ENCODE measurements around the gene NTHL1. TPM values are rescaled to one million over a fixed set of nuclear protein-coding genes. Genes with fewer than 3 reads are reported as not detected.

The NTHL1 gene
- total RNA-seq, 1 experiment from 2014 or later: 157 TPM

DNA sequence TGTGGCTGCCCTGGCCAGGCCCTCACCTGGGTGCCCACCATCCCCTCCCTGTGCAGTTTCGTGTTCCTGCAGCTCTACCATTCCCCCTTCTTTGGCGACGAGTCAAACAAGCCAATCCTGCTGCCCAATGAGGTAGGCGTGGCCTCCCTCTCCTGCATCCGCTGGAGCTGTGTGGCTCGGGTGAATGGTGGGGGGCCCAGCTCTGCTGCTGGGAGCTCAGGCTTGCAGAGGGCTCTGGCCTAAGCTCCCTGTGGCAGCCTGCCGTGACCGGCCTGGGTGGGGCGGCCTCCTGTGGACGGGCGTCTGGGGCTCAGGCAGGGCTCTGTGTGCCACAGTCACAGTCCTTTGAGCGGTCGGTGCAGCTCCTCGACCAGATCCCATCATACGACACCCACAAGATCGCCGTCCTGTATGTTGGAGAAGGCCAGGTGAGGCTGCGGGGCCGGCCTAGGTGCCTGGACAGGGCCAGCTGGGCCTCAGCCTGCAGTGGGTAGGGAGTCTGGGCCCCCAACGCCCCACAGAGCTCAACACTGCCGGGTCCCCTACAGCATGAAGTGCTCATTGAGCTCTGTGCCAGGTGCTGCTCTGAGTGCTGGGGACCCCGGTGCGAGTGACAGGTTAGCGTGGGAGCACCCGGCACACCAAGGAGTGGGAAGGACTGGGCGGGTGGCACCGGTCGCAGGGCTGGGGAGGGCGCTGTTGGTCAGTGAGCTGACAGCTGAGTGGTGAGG, 37.4 kb upstream of the NTHL1 start:
- no peak for DNase-seq (ENCODE audit: low spot score)

DNA sequence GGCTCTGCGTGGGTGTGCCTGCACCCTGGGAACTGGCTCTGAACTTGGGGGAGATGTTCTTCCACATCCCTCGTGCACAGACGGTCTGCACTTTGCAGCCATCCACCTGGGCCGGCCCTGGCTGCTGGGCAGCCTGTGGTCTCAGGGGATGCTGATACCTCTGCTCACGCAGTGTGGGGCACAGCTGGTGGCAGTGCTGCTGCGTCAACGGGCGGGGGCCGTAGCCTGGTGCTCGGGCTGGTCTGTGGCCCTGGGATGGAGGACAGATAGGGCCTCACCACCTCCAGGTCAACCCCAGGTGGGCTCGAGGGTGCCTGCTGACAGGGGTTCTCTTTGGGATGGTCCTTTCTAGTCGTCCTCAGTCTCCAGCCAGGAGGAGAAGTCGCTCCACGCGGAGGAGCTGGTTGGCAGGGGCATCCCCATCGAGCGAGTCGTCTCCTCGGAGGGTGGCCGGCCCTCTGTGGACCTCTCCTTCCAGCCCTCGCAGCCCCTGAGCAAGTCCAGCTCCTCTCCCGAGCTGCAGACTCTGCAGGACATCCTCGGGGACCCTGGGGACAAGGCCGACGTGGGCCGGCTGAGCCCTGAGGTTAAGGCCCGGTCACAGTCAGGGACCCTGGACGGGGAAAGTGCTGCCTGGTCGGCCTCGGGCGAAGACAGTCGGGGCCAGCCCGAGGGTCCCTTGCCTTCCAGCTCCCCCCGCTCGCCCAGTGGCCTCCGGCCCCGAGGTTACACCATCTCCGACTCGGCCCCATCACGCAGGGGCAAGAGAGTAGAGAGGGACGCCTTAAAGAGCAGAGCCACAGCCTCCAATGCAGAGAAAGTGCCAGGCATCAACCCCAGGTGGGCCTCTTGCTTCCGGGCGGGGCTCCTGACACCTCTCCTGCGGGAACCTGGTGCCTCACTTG, 36.5 kb upstream of the NTHL1 start:
- DNase-seq (ENCODE audit: low spot score): no peak

DNA sequence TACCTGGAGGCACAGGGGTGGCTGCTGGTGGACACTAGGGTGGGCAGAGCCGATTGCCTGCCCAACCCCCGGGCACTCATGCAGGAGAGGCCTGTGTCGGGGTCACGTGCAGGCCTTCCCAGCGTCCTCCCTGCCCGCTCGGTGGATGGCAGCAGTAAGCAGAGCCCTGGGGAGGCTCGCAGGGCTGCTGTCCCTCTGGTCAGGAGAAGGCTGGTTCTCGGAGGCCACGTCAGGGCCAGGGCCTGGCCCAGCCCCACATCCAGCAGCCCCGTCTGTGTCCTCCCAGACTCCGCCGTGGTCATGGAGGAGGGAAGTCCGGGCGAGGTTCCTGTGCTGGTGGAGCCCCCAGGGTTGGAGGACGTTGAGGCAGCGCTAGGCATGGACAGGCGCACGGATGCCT, 35.8 kb upstream of the NTHL1 start:
- no peak for DNase-seq (ENCODE audit: low spot score)

DNA sequence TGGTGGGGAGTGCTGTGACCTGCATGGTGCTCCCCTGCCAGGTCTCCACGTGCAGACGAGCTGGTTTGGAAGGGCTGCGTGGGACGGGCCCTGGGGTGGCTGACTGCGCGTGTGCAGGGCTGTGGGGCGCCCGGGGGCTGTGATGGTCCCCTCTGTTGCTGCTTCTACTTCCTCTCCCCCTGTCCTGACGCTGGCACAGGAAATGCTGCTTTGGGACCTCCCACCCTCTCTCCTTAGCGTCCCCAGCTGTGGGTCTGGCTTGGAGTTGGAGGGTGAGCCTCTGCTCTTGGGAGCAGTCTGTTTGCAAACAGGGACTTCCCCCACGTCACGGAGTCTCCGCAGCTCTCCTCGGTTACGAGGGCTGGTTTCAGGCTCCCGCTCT, 35.3 kb upstream of the NTHL1 start:
- DNase-seq (ENCODE audit: low spot score): no peak

DNA sequence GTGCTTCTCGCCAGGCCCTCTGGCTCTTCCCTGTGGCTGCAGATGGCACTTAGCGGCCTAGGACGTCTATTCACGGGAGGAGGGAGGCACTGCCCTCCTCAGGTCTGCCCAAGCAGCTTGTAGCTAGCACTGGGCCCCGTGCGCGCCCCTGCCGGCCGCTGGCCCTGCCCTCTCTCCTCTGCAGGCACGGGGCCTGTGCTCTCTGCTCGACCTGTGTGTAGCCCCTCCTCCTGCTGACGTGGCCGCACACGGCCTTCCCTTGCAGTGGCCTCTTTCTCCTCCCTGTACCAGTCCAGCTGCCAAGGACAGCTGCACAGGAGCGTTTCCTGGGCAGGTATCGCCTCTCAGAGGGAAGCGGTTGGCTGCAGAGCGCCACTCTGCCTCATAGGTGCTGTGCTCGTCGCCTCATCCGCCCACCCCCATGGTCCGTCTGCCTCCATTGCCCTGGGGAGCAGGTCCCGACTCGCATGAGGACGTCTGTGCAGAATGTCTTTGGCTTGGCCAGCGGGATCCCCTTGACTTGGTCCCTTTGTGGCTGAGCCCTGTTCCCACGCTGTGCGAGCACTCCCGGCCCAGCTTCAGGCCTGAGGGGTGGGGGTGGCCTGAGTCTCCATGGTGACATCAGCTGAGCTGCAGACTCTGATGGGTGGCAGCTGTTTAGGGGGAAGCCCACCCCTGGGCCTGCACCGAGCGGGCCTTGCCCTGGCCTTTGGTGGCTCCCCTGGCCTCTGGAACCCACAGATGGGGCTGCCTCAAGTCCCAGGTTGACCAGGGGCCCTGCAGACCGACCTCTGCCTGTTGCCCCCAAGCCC, 34.7 kb upstream of the NTHL1 start:
- peak; percentile 61 for DNase-seq (ENCODE audit: low spot score)

DNA sequence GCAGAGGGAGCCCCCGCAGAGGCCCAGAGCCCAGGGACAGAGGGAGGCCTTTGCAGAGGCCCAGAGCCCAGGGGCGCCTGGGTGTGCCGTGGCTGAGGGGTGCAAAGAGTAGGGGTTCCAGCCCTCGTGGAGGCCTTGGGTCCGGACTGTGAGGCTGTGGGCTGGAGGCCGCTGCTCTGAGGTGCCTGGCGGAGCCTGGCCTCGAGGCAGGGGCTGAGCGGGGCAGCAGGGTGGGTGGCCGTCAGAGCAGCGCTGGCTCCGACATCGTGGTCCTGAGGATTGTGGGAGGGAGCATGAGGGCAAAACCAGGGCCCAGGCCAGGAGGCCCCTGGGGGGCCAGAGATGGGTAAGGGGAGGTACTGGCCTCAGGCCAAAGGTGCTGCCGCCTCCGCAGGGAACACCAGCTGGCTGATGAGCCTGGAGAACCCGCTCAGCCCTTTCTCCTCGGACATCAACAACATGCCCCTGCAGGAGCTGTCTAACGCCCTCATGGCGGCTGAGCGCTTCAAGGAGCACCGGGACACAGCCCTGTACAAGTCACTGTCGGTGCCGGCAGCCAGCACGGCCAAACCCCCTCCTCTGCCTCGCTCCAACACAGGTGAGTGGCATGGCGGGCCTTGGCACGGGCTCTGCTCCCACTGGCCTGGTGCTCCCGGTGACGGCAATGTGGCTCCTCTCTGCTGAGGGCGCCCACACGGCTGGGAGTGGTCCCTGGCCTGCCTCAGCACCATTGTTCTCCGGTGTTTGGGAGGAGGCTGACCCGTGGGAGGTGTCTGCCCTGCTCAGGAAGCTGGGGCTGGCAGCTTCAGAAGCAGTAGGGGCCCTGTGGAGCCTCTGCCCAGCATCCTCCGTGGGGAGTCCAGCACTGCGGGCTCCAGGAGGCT, 33.8 kb upstream of the NTHL1 start:
- DNase-seq (ENCODE audit: low spot score): no peak

DNA sequence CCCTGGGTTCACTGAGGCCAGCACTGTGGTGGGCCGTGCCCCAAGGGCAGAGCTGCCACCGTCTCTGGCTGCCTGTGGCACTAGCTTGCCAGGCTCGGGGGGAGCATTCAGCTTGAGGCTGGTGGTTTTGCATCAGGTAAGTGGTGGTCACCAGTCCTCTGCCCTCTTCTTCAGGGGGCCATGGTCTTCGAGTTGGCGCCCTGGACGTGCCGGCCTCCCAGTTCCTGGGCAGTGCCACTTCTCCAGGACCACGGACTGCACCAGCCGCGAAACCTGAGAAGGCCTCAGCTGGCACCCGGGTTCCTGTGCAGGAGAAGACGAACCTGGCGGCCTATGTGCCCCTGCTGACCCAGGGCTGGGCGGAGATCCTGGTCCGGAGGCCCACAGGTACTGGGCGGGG, 32.4 kb upstream of the NTHL1 start:
- DNase-seq (ENCODE audit: low spot score): no peak

DNA sequence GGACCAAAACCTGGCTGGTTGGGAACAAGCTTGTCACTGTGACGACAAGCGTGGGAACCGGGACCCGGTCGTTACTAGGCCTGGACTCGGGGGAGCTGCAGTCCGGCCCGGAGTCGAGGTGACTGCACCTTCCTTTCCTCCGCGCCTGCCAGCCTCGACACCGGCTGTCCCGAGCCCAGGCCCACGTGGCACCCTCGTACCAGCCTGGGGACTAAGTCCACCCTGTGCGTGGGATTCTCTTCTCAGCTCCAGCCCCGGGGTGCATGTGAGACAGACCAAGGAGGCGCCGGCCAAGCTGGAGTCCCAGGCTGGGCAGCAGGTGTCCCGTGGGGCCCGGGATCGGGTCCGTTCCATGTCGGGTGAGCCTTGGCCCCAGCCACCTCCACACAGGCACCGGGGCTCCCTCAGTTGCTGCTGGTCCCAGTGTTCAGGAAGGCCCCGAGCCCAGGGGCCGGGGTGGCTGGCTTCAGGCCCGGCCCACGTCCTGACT, 31.7 kb upstream of the NTHL1 start:
- DNase-seq (ENCODE audit: low spot score): no peak

DNA sequence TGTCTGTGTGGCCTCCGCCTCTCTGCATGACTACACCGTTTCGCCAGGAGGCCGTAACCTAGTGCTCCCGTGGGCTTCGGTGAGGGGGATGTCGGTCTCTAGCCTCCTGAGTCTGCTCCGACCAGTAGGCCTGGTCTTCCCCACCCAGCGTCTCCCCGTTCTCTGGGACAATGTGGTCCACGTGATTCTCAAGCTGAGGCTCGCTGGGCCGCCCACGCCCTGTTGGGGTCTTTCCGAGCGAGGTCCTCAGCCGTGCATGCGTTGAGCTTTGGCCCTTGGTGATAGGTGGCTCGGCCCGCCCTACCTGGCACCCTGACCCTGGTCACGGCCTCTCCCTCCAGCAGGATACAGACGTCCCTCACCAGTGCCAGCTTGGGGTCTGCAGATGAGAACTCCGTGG, 31.1 kb upstream of the NTHL1 start:
- no peak for DNase-seq (ENCODE audit: low spot score)

DNA sequence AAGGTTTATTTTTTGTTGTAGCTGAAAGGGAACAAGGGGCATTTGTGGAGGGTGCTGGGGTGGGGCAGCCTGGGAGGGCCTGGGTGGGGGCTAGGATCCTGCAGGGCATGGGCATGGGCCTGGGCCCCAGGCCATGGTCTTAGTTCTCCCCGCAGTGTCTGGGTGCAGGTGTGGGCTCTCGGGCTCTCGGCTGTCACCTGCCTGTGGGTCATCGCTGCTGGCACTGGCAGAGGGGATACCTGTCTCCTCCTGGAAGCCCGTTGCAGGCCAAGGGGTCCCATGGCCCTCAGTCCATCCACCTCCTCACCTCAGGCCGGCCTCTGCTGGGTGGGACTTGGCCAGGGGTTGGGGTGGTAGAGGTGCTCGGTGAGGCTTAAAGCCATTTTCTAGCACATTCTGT, 30.5 kb upstream of the NTHL1 start:
- DNase-seq (ENCODE audit: low spot score): no peak

DNA sequence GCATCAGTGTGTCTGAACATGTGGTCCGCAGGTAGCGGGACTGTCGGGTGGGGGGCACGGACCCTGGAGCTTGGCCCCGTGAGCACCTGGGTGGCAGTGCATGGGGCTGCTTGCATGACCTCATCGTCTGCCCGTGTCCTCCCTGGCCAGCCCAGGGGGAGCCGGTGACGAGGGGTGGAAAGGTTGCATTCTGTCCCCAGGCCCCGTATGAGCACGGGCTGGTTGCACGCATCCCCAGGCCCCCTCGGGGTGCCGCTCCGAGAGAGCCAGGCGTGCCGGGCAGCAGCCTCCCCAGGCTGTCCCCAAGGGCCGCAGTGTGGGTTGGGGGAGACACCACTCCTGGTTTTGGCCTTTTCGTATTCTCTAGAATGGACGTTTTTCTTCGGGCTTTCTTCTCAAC, 30.1 kb upstream of the NTHL1 start:
- DNase-seq (ENCODE audit: low spot score): no peak

DNA sequence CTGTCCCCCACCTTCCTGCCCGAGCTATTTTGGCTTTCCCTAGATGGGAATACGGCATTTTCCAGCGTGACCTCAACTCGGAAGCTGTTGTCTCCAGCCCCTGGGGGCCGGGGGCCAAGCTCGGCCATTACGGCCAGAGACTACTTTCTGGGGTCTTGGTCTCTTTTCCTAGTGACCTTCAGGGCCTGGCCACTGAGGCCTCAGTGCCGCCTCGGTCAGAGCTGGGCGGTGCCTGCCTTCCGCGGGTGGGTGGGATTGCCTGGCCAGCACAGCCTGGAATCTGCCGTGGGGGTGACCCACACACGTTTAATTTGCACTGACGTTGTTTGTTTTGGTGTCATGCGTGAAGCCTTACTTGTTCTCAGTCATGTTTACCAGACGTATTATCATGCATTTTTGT, 29.4 kb upstream of the NTHL1 start:
- DNase-seq (ENCODE audit: low spot score): no peak

DNA sequence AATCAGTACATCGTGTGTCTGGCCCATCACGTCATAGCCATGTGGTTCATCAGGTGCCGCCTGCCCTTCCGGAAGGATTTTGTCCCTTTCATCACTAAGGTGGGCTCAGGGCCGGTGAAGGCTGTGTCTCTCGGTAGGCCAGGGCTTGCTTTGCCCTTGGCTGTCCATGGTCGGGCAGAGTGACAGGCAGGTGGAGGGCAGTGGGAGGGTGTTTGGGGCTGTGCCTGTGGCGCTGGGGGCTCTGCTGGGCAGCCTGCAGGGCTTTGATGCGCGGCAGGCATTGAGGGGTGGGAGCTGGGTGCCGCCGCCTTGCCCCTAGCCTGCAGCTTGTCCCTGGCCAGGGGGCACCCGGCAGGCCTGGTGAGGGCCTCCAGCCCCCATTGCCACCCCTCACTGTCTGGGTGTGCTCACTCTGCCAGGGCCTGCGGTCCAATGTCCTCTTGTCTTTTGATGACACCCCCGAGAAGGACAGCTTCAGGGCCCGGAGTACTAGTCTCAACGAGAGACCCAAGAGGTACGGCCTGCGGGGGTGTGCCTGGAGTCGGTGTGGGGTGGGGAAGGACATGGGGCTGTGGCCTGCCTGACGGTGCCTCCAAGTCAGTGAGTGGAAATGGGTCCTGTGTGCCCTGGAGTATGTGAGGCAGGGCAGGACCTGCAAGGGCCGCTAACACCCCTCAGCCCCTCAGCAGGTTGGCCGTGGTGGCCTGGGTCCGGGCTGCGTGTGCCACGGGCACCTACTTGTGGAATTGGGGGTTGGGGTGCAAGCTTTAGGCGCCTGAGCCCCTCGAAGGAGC, 28.6 kb upstream of the NTHL1 start:
- DNase-seq (ENCODE audit: low spot score): no peak

DNA sequence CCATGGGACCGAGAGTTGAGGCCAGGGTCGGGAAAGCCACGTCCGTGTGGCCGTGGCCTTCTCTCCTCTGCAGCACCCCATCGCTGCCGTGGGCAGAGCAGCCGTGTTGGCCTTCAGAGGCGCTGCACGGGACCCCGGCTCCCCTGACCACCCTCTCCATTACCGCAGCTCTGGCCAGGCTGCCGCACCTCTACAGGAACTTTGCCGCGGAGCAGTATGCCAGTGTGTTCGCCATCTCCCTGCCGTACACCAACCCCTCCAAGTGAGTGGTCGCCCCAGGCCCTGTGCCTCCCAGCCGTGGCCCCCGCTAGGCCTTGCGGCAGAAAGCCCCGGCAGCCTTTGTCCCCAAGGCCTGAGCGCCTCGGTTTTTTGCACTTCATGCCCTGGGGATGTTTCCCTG, 28.0 kb upstream of the NTHL1 start:
- DNase-seq (ENCODE audit: low spot score): no peak

DNA sequence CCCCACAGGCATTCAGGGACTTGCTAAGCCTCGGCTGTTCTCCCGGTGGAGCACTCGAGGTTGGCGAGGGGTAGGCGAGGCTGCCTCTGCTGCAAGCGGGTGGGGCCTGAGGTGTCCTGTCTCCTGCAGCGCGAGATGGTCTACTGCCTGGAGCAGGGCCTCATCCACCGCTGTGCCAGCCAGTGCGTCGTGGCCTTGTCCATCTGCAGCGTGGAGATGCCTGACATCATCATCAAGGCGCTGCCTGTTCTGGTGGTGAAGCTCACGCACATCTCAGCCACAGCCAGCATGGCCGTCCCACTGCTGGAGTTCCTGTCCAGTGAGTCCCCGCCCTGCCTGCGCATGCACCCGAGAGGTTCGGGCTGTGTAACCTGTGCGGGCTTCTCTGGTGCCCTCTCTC, 26.4 kb upstream of the NTHL1 start:
- DNase-seq (ENCODE audit: low spot score): no peak

DNA sequence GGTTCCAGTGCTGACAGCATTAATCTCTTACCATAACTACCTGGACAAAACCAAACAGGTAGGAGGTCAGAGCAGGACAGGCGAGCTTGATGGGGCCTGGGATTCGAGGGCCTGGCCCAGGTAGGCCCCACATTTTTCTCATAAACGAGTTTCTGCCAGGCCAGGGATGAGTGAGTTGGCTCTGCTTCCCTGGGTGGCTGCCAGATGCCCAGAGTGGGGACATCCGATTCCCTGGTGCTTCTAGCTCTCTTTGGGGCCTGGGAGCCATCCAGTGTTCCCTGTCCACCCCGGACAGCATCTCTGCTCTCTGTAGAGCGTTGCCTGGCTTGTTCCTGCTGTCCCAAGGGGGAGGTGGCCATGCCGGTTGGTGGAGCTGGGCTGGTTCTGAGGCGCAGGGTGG, 25.3 kb upstream of the NTHL1 start:
- no peak for DNase-seq (ENCODE audit: low spot score)

DNA sequence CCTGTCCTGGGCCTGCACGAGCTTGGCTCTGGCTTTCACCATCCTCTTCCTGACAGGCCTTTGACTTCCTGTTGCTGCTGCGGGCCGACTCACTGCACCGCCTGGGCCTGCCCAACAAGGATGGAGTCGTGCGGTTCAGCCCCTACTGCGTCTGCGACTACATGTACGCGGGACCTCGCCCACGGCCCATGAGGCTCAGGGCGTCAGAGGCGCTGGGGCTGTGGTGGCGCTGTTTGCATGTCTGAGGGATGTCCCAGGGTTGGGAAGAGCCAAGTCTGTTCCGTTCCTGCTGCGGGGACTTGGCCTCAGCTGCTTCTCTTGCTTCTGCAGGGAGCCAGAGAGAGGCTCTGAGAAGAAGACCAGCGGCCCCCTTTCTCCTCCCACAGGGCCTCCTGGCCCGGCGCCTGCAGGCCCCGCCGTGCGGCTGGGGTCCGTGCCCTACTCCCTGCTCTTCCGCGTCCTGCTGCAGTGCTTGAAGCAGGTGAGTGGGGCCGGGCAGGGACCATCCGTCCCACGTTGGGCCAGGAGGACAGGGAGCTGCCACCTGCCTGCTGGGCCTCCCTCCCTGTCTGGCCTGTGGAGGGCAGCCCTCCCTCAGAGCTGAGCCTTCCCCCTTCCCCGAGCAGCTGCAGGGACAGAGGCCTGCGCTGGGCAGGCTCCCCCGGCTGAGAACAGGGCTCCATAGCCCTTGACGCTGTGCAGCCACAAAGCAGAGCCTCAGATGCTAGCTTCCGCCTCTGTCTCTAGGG, 24.0 kb upstream of the NTHL1 start:
- no peak for DNase-seq (ENCODE audit: low spot score)

DNA sequence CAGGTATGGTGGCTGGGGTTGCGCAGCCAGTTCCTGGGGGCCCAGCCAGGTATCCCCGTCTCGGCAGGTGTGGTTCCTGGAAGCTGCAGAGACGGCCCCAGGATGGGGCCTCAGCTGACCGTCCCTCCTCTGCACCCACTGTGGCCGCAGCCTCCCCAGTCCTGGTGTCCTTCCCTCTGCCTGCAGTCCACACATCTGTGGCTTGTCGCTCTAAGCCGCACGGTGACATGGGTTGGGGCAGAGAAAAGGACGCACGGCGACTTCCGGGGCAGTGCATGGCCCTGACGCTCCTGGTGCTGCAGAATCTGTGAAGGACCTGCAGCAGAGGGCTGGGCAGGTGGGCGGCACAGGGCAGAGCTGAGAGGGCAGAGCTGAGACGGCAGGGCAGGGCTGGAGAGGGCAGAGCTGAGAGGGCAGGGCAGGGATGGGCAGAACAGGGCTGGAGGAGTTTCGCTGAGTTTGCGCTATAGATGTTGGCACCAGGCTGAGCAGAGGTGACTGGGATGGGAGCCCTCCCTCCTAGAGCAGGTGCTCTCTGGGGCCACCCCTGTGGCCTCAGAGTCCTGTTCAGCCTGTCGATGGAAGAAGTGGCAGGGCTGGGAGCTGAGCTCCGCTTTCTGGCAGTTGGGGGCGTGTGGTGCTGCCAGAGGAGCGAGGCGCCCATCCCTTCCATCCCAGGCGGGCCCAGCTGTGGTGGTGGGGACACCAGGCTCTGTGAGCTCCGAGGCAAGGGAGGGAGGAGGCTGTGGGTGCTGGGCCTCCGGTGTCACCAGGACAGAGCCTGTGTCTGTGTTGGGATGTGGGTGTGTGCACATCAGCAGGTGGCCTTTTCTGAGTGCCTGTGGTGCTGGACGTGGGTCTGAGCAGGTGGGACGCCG, 23.2 kb upstream of the NTHL1 start:
- no peak for DNase-seq (ENCODE audit: low spot score)

DNA sequence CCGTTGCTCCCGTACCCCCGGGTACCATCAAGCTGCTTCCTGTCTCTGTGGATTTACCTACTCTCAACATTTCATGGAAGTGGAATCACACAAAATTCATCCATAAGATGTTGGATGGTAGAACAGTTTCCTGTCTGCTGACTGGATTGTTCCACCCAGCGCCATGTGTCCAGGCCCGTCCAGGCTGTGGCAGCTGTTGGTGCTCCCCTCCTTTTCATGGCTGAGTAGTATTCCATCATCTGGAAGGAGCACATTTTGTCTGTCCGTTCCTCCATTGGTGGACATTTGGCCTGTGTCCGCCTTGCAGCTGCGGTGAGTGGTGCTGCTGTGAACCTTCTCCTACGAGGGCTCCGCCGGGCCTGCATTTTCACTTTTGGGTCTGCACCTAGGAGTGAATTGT, 18.5 kb upstream of the NTHL1 start:
- no peak for DNase-seq (ENCODE audit: low spot score)
